ENCODE results near the gene LPAR1.

Gene LPAR1

DNA sequence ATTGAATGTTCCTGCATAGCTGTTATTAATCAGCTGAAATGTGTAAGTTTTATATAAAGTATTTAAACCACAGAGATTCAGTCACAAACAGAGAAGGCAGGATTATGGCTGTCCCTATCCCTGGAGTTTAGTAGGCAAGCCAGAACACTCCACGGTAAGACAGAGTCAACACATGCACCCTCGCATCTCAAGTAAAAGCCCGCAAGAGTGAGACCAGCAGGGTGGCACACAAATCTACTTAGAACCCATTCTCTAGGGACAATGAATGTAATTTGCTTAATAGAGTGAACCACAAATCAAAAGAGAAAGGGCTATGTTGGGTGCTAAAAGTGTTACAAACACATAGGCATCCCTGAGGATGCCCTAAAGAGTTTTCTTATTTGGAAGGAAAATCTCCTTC lies 35.1 kb downstream of the LPAR1 start:
- TF ChIP-seq, protein P1, sequence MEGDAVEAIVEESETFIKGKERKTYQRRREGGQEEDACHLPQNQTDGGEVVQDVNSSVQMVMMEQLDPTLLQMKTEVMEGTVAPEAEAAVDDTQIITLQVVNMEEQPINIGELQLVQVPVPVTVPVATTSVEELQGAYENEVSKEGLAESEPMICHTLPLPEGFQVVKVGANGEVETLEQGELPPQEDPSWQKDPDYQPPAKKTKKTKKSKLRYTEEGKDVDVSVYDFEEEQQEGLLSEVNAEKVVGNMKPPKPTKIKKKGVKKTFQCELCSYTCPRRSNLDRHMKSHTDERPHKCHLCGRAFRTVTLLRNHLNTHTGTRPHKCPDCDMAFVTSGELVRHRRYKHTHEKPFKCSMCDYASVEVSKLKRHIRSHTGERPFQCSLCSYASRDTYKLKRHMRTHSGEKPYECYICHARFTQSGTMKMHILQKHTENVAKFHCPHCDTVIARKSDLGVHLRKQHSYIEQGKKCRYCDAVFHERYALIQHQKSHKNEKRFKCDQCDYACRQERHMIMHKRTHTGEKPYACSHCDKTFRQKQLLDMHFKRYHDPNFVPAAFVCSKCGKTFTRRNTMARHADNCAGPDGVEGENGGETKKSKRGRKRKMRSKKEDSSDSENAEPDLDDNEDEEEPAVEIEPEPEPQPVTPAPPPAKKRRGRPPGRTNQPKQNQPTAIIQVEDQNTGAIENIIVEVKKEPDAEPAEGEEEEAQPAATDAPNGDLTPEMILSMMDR (IDR thresholded peaks at IDR 0.05; ENCODE audit: low read depth, low read length) = no peak
- Histone ChIP-seq H3K36me3 (no peaks in the 10 kb centered on the region), H3K9me3 (no peaks in the 10 kb centered on the region), H3K4me3 (ENCODE audit: low read depth, low read length) (no peak overlapping the region), H3K27me3 (no peaks in the 10 kb centered on the region), H3K4me1 (no peaks in the 10 kb centered on the region)
- DNase-seq = no peak

DNA sequence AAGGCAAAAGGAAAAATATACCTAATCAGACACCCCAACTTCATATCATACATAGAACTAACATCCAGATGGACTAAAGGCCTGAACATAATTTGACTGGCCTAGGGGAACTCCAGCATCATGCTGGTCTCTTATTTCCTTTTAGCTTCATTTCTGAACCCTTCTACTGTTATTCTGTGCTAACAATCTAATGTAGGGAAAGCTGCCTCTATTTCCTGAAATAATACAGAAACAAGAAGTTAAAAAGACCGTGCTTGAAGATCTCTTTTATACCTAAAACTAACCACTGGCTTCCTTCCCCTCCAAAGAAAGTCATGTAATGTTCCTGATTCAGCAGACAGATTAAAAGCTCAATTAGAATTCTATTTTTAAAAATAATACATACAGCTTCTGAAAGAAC lies 36.7 kb downstream of the LPAR1 start:
- no peaks in the 10 kb centered on the region for H3K27me3 ChIP-seq
- H3K4me1 ChIP-seq = no peaks in the 10 kb centered on the region
- no peak for DNase-seq
- TF ChIP-seq, protein P1 (IDR thresholded peaks at IDR 0.05; ENCODE audit: low read depth, low read length) = no peak
- H3K4me3 ChIP-seq (ENCODE audit: low read depth, low read length) = no peak overlapping the region
- no peaks in the 10 kb centered on the region for H3K9me3 ChIP-seq
- H3K36me3 ChIP-seq = no peaks in the 10 kb centered on the region

DNA sequence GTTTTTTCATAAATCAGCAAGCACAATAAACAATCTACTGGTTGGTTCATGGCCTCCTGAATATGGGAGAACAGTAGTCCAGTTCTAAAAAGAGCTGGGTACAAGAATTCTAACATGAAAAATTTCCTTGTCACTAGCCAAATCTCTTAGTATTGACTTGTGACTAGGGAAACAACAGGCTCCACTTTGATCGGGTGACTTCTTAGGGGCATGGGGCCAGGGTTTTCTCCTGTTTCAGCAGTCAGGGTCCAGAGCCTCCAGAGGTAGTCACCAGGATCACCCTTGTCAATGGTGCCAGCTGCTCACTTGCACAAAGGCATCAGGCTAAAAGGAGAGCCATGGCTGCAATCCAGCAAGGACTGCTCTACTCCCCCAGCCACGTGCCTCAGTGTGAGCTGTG lies 38.1 kb downstream of the LPAR1 start:
- no peak for DNase-seq

DNA sequence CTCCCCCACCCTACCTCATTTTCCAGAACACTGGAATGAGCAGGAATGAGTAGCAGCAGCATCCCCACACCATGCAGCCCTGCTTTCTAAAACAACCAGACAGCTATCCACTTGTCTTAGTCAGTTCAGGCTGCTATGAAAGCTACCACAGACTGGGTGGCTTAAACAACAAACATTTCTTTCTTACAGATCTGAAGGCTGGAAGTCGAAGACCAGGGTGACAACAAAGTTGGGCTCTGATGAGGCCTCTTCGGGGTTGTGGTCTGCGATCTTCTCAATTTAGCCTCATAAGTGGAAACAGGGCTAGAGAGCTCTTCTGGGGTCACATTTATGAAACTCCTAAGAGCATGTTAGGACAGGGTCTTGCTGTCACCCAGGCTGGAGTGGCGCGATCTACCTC lies 38.9 kb downstream of the LPAR1 start:
- DNase-seq = no peak
- Histone ChIP-seq H3K4me3 (ENCODE audit: low read depth, low read length) (no peak overlapping the region), H3K27me3 (no peaks in the 10 kb centered on the region), H3K9me3 (no peaks in the 10 kb centered on the region), H3K4me1 (0 out of 2 replicates have a peak, but pooled peaks cover 4% of the 10 kb centered on the region), H3K36me3 (no peaks in the 10 kb centered on the region)
- TF ChIP-seq, protein P1 (IDR thresholded peaks at IDR 0.05; ENCODE audit: low read depth, low read length) = no peak

More for the DNA sequence above, 38.1 kb downstream of the LPAR1 start:
- Histone ChIP-seq H3K9me3 (no peaks in the 10 kb centered on the region), H3K4me3 (ENCODE audit: low read depth, low read length) (no peak overlapping the region), H3K4me1 (no peaks in the 10 kb centered on the region), H3K27me3 (no peaks in the 10 kb centered on the region), H3K36me3 (no peaks in the 10 kb centered on the region)
- TF ChIP-seq, protein P1 (IDR thresholded peaks at IDR 0.05; ENCODE audit: low read depth, low read length) = no peak

DNA sequence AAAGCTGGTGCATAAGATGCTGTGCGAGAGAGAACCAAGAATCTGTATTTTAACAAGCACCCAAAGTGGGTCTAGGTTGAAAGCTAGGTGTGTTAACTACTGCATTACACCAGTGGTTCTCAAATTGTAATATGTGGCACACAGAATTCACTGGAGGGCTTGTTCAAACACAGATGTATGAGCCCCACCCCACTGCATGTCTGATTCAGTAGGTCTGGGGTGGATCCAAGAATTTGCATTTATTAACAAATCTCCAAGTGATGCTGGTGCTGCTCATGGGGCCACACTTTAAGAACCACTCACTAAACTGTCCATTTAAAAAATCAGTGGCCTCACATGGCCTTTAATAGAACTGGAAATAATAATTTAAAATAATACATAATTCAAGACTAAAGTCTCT lies 40.4 kb downstream of the LPAR1 start:
- H3K27me3 ChIP-seq = no peaks in the 10 kb centered on the region
- TF ChIP-seq, protein P1 (IDR thresholded peaks at IDR 0.05; ENCODE audit: low read depth, low read length) = no peak
- 0 out of 2 replicates have a peak, but pooled peaks cover 4% of the 10 kb centered on the region for H3K4me1 ChIP-seq
- DNase-seq = no peak
- H3K9me3 ChIP-seq = no peaks in the 10 kb centered on the region
- H3K4me3 ChIP-seq (ENCODE audit: low read depth, low read length) = no peak overlapping the region
- no peaks in the 10 kb centered on the region for H3K36me3 ChIP-seq

DNA sequence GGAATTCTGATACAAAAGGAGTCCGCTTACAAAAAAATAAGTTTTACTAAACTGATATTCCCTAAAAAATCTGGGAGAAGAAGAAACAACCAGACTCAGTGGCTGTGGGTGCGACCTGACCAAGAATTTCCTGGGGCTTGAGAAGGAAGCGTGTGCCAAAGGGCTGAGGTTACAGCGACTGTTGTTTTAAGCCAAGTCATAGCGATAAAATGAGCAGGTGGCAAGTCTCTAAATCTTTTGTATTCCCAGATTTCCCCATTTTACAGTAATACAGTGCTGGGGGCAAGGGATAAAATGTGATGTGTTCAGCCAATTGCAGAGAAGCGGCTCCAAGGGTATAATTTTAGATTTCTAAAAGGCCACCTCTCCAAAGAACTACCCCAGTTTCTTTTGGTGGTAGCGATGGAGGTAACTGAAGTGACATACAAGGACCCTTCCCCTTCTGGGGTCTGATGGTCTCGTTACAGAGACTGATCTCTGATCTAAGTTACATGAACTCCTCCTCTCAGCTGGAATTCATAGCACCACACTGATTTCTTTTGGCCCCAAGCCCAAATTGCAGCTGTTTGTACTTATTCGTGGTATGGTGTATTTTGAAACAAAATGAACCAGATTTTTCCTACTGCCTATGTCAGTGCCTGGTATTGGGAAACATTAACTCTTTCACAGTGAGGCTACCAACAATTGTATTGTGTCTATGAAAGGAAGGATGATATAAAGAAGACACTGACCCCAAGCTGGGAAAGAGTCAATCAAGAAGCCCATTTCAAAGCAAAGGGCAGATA lies 41.6 kb downstream of the LPAR1 start:
- Histone ChIP-seq H3K9me3 (no peaks in the 10 kb centered on the region), H3K4me3 (ENCODE audit: low read depth, low read length) (no peak overlapping the region)
- DNase-seq = no peak

More for the DNA sequence above, 41.6 kb downstream of the LPAR1 start:
- TF ChIP-seq, protein P1 (IDR thresholded peaks at IDR 0.05; ENCODE audit: low read depth, low read length) = no peak
- H3K27me3 ChIP-seq = no peaks in the 10 kb centered on the region
- 0 out of 2 replicates have a peak, but pooled peaks cover 4% of the 10 kb centered on the region for H3K4me1 ChIP-seq
- no peaks in the 10 kb centered on the region for H3K36me3 ChIP-seq

All from BE2C (cell line).